Germinal center (tissue), 1 donor: ENCODE results near the gene FEV.

Source experiments
- DNase-seq: peaks from one replicate; pipeline ENCODE4 v3.0.0; 2012; ENCODE audit warnings: mixed read lengths, low spot score

Gene FEV

DNA sequence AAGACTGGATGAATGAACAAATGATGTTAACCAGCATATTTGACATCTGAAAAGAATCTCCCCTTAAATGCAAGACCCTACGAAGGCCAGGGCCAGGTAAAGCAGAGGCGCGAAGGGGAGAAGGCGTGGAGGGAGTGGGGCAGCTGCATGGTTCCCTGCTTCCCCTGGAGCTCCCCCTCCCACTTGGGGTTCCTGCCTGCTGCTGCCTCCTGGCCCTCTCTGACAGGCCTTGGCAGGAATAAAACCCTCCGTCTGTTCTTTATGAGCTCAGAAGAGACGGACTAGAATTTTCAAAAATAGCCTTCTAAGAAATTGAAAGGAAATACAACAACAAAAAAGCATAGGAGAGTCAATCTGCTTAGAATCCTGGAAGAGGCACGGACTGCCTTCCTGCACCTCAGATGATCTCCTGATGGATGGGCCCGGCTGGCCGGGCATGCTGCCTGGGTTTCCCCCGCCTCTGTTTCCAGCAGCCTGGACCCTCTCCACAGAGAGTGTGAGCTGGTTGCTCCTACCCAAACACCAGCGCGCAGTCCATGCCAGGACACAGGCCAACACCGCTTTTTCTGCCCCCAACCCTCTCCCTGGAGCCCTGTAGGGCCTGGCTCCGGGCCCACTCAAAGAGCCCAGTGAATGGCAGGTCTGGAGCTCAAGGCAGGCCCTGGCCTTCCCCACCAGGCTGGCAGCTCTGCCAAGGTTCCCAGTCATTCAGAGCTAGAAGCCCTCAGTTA, 32.4 kb upstream of the FEV start:
- DNase-seq = no peak

GRCh38 chr2:219016721-219017120, 31.7 kb upstream of the FEV start:
- DNase-seq = no peak

- DNase-seq = no peak
Observed at GRCh38 chr2:219010873-219011272, 25.9 kb upstream of the FEV start.

GRCh38 chr2:219010162-219010756, 25.3 kb upstream of the FEV start:
- peak; percentile 61 for DNase-seq

DNA sequence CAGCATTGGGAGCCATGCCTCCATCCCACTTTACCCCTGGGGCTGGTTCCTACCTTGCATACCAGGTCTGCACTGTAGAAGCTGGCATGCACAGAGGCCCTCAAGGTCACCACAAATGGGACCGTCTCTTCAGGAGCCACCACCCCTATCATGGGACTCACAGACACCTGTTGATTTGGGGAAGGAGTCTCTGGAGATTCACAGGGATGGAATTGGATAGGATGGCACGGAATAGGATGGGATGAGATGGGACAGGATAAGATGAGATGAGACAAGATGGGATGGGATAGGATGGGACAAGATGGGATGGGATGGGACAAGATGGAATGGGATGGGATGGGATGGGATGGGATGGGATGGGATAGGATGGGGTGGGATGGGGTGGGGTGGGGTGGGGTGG, 24.3 kb upstream of the FEV start:
- DNase-seq = no peak

DNA sequence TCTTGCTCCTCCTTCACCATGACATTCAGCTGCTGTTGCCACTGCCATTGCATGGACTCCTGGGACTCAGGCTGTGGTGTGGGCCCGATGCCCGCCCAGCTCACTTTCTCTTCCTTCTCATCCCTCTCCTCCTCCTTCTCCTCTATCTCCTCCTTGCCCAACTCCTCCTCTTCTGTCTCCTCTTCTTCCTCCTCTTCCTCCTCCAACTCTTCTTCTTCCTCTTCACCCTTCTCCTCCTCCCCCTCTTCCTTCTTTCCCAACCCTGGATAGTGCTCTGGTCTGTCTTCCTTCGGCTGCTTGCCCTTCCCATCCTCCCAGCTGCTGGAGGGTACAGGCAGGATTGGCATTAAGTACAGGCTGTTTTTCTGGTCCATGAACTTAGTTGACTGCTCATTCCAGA, 19.0 kb upstream of the FEV start:
- no peak for DNase-seq

- DNase-seq = no peak
Observed at GRCh38 chr2:219003267-219003634, 18.3 kb upstream of the FEV start.

DNA sequence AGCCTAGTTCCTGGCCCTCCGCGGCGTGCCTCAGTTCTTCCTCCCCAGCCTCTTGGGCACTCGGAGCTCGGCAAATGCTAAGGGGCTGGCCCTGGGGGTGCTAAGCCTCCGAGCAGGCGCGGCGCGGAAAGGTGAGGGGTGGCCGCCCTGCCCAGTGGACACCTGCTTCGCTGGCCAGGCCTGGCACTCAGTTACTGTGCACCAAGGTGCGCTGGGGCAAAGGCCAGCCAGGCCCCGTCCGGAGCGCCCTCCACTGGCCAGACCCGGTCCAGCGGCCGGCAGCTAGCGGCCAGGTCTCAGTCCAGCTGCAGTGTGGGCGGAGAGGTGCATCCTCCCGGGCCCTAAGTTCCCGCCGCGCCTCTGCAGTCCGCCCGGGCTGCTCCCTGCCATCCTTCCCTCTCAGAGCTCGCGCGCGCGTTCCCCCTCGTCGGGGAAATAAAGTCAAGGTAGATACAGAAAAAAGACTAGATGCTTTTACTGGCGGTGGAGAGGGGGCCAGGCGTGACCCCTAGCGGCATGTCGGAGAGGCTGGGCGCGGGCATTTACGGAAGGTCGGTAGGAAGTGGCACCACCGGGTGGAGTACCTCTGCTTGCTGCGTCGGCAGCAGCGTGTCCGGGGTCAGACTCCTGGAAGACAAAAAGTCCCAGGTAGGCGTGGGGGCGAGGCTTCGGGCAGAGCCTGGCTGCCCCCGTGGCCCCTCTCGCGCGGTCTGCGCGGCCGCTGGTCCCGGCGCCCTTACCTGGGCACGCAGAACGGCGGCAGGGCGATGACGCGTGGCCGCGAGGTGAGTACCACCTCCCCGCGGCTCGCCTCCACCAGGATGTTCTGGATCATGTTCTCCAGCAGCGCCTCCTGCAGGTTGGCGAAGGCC, 17.6 kb upstream of the FEV start:
- no peak for DNase-seq

DNA sequence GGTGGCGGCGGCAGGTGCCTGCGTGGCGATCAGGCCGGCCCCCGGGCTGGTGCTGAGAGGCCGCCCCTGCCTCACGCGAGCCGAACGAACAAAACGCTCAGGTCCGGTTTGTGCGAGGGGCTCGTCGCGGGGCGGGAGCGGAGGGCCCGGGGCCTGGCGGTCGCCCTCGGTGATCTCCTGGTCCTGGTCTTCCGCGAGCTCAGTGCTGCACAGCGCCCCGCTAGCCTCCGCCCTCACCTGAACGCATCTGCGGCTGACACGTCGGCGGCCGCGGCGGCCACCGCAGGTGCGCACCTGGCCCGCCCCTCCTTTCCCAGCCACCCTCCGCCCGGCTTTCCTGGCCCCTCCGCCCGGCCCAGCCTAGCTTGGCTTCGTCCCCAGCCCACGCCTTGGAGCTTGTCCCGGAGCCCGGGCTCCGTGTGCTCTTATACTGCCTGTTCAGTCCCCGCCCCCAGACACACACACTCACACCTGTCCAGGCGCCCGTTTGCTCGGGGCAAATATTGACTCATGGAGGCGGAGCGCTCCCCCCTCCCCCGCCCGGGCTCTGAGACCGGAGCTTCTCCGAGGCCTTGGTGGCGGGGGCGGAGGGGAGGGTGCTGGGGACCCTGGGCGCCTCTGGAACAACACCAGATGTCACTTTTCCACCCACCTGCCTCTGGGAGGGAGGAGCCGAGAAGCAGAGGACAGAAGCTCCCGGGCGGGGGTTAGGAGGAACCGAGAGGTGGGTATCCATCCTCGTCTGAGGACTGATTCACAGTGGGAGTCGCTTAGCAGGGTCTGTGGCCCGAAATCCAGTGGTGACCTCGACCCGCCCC, 16.8 kb upstream of the FEV start:
- DNase-seq = no peak

GRCh38 chr2:219001100-219001576, 16.2 kb upstream of the FEV start:
- DNase-seq = no peak

GRCh38 chr2:219000569-219000960, 15.6 kb upstream of the FEV start:
- no peak for DNase-seq

DNA sequence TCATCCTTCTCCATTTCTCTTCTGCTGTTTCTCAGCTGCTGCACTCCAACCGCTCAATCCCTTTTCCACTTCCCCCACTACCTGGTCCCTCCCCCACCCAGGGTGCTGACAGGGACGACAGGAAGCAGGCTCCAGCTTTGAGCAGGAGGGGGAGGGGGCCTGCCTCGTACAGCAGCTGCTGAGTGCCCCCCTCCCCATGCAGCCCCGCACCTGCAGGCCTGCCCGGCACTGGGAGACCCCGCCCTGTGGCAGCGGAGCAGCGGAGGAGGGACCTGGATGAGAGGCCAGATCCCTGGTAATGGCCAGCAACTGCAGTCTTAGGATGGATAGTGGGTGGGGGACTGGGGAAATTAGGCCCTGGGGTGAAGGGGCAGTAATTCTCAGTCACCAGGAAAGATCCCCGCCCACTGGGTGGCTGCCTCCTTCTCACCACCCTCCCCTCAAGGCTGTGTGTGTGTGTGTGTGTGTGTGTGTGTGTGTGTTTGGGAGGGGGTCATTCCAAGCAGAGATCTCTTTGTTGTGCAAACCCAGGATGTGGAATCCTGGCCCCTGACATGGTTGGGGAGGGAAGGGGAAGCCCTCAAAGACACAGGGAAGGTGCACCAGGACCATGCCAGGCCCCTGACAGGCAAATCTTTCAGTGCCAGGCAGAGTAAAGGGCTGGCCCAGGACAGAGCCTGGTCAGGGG, 15.0 kb upstream of the FEV start:
- DNase-seq = no peak

- DNase-seq = no peak
Observed at GRCh38 chr2:218999021-218999880, 14.3 kb upstream of the FEV start.

DNA sequence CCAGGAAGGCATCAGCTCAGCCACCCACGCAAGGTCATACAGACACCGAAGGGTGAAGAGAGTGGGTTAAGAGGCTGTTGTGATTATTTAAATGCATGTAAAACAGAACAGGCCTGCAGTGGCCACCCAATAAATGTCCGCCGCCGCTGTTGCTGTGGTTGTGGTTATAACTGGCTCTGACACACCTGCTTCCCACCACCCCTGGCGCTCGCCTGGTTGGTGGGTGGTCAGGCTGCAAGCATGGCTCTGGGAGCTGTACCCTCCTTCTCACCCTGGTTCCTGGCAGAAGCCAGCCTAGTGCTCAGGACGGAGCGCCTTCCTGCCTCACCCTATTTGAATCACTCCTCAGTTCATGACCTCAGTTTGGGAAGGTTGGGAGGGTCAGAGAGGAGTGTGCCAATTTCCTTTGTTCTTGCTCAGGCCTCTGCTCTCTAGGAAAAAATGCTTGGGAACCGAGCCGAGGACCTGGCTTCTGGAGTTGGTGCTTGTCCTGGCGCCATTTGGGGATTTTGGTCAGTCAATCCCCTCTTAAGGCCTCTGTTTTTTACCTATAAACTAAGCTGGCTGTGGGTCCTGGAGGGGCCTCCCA, 13.5 kb upstream of the FEV start:
- no peak for DNase-seq

- no peak for DNase-seq
Observed at GRCh38 chr2:218997731-218998130, 12.7 kb upstream of the FEV start.

- no peak for DNase-seq
Observed at GRCh38 chr2:218996937-218997336, 12.0 kb upstream of the FEV start.

DNA sequence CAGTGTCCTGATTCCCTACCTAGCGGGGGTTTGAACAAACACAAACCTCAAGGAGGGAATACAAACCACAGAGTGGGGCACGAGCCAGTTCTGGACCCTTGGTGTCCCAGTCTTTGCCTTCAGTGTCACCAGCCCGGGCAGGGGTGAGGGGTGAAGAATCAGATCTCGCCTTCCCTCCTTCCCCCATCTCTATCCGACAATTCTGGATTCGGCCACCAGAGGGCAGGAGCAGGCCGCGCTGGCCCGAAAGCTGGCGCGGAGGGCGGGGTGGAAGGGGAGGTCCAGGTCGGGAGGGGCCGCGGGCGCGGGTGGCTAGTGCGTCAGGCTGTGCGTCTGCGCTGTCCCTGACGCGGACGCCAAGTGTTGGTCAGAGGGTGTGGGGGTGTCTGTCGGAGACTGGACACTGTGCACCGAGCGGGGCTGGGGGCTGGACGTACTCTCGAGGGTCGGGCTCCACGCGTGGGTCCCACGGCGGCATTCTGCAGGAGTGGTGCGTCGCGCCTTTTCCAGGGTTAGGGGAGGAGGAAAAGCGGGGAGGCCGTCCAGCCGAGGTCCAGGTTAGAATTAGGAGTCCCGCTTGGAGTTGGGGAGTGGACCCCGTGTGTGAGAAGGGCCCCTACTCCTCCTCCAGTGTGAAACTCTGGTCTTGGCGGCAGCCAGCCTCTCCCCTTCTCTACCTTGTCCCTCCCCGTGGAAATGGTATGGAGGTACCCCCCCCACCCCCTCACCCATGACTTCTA, 11.2 kb upstream of the FEV start:
- DNase-seq = peak; percentile 85

- DNase-seq = no peak
Observed at GRCh38 chr2:218995561-218995960, 10.6 kb upstream of the FEV start.
